ENCODE results near the gene MON1A.

GRCh38 chr3:49868862-49869466, 60.6 kb downstream of the MON1A start:
- TF ChIP-seq RXRA (IDR thresholded peaks at IDR 0.05) = no peak
- TF ChIP-seq REST (IDR thresholded peaks at IDR 0.05) = no peak
- TF ChIP-seq CTCF (IDR thresholded peaks at IDR 0.05; ENCODE audit: low read depth, low read length, missing input control) = no peak
- no peak for TF ChIP-seq ATF3 (IDR thresholded peaks at IDR 0.05)
- no peak for TF ChIP-seq TAF1 (conservative IDR thresholded peaks at IDR 0.05)

Data from liver (tissue), 3 donors.